Measurements from ENCODE around the gene CHRD.

CHRD gene

DNA sequence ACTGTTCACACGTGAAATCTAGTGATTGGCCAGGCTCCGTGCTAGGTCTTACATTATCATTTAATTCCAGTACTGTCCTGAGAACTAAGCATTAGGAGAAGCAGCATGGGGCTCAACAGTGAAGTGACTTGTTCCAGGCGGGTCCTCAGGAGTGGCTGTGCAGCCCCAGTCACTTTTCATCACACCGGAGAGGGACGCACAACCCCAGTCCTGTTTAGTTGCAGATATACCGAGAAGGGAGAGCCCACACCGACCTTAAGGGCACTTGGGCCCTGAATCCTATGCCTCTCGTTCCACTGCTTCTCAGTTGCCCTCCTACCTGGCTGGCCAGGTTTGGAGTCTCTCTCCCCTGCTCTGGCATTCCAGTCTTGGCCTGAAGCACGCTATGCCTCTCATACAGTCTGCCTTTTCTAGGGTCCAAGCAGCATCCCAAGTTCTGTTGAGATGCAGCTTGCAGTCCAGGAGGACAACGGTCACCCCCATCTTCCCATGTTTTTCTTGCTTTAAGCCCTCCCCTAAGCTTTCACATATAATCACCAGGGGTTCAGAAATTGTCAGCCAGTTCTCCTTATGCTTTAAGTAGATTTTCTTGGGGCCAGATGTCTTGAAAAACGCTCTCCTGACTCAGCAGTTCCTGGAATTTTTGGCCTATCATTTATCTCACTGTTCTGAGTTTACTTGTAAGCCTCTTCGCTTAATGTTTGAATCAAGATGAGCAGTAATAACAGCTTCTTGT, 32.4 kb upstream of the CHRD start:
- DNase-seq: no peak

- no peak for DNase-seq
Measured at GRCh38 chr3:184348057-184348382, 31.8 kb upstream of the CHRD start.

- DNase-seq: no peak
Measured at GRCh38 chr3:184349563-184350470, 30.0 kb upstream of the CHRD start.

GRCh38 chr3:184350618-184351017, 29.2 kb upstream of the CHRD start:
- DNase-seq: no peak

- DNase-seq: no peak
Measured at GRCh38 chr3:184351511-184352148, 28.2 kb upstream of the CHRD start.

GRCh38 chr3:184352149-184352785, 27.6 kb upstream of the CHRD start:
- DNase-seq: no peak

DNA sequence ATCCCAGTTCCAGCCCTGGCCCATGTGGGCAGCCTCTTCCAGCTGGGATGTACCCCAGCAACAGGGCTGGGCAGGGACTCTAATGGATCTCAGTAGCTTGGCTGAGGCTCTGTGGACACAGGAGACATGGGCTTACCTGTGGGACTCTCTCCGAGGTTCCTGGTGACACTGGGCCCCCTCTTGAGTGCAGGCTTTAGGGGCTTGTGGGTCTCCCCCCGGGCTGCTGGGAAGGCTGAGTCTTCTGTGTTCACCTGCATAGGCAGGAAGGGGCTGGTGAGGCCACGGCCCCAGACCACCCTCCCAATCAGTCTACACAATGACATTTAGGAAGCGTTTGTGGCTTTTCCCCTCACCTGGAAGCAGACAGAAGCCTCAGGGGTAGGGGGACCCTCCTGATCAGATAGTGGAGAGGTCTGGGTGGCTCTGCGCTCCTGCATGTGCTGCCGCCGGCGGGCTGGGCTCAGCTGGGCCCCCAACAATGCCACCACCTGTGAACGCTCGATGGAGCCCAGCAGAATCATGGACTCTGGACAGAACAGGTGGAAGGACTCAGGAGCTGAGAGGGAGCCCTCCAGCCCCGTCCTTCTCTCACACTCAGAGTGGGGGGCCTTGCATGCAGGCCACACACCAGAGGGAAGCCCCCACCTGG, 26.8 kb upstream of the CHRD start:
- no peak for DNase-seq

GRCh38 chr3:184353546-184353941, 26.3 kb upstream of the CHRD start:
- no peak for DNase-seq

DNA sequence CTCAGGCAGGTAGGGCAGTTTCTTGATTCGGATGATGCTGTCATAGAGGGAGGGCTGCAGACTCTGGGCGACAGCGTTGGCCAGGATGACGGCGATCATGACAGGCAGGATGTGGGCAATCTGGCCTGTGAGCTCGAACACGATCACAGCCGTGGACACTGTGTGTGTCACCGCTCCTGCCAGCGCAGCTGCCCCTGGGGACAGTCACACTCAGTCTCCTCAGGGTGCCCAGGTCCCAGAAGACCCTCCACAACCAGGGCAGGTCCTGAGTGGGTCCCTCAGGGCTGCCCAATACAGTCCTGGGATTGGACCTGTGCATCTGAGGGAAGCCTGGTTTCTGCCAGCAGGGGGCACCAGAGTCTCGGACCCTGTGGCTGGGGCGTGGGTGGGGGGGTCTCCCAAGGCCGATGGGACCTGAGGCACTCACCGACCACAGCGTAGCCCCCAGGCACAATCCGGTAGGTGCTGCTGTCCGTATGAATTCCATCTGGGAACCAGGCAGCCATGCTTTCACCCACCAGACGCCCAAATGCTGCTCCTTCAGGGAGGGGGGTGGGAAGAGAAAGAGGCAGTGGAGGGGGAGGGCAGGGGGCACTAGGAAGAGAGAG, 25.6 kb upstream of the CHRD start:
- no peak for DNase-seq

- DNase-seq: no peak
Measured at GRCh38 chr3:184354754-184355153, 25.1 kb upstream of the CHRD start.

DNA sequence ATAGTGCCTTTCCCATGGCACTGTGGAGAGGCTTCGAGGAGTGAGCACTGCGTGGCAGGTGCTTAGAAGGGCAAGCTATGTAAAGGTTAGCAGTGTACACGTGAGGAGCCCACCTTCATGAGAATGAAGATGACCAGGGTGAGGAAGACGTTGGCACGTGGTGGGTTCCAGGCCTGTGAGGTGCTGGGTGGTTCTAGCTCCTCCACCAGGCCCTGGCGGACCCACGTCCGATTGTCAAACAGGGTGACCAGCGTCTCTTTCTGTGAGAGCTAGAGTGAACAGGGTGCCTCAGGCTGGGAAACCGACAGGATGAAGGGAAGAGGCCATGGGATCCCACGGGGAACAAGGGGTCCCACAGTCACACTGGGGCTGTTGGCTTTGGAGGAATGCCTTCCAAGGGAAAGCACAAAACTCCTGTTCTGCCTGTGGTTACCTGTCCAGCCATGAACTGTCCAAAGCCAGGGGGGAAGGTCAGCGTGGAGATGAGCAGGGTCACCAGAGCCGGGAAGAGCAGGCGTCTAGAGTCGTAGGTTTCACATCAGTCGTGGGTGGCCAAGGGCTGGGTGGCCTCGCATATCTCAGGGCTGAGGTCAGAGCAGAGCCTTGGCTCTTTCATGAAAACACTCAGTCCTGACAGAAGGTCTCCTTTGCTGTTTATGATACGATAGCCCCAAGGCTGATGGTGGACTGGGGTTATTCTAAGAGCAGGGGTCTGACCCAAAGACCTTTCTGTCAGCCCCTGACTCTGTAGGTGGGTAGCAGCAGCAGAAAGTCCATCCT, 24.4 kb upstream of the CHRD start:
- no peak for DNase-seq

DNA sequence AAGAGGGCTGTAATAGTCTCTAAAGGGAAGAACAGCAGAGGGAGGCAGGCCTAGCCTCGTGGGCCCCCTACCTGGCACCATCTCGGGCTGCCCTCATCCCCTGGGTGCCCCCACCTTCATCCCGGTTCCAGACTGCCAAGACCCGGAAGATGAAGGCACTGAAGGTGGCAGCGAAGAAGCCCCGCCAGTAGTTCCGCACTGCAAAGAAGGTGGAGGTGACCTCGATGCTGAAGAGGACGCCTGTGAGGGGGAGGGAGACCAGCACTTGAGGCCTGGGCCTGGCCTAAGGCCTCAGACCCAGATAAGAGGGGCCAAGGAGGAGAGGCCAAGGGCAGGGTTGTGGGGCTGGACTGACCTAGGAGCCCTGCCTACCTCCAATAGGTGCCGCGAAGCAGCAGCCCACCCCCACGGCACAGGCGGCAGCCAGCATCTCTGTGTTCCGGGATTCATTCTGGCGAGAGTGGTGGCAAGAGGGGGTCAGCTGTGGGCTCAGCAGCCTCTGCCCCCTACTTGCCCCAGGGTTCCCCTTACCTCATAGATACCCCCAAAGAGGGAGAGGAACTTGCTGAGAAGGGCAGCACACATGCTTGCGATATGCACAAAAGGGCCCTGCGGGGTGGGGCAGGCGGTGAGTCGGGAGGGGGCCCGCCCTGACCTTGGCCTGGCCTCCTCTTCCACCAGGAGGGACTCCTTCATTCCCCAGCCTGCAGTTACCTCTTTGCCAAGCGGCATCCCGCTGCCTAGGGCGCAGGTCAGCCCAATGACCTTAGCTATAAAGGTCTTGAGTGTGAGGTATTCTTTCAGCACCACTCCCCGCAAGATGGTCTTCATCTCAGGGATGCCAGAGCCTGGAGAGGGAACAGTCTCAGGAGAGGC, 22.4 kb upstream of the CHRD start:
- no peak for DNase-seq

DNA sequence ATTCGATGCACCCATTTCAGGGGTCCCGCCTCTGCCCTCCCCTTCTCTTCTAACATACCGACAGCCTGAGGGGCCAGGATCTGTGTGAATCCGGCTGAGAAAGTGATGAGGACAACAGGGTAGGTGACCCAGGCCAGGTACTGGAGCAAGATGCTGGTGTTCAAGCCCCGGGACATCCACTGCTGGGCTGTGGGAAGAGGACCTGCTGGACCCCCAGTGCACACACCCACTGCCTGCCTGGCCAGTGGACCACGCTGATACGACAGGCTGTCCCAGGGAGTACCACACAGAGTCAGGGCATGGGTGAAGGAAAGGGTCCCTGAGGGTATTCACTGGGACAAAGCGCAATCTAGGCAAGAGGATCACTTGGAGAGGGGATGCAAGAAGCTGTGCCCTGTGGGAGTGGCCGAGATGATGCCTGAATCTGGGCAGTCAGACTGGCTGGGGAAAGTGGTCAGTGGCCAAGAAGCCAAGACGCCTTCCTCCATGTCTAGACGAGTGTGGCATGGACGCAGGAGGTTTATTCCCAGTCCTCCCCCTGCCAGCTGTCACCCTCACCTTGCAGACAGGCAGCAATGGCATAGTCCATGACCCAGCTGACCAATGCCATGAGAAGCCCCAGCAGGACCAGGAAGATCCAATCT, 21.6 kb upstream of the CHRD start:
- DNase-seq: no peak

- DNase-seq: no peak
Measured at GRCh38 chr3:184358921-184359350, 20.9 kb upstream of the CHRD start.

GRCh38 chr3:184359610-184360009, 20.2 kb upstream of the CHRD start:
- no peak for DNase-seq

DNA sequence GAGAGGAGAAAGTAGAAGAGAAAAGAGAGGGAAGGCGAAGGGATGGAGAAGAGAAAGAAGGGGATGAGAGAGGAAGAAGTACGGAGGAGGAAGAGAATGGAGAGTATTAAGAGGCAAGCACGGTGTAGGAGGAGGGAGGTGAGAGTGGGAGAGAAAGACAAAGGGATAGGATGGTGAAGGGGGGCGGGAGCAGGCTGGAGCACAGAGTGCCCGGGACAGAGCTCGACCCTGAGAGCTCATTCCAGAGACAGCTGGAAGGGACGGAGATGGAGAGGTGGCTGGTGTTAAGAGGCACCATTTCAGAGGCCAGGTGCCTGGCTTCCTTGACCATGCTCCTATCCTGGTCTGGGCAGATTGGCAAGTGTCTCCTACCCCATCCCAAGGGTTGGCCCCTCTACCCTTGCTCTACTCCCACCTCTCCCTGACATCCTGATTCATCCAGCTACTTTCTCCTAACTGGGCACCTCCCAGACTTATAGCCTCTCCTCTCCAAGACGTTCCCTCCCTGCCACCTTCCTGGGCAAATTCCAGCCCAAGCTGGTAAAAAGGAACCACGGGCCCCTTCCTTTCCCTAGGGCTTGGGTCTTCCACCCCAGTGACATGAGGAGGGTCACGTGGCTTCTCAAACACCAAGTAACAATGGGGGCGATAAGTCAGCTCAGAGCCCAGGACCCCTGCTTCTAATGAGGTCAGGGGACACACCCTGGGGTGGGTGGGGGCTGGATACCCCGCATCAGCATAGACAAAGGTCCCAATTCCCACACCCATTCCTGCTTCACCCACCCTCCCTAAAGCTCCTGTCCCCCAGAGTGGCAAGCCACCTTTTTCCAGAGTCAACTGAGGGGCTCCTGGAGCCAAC, 19.6 kb upstream of the CHRD start:
- no peak for DNase-seq

- no peak for DNase-seq
Measured at GRCh38 chr3:184360929-184361531, 18.8 kb upstream of the CHRD start.

DNA sequence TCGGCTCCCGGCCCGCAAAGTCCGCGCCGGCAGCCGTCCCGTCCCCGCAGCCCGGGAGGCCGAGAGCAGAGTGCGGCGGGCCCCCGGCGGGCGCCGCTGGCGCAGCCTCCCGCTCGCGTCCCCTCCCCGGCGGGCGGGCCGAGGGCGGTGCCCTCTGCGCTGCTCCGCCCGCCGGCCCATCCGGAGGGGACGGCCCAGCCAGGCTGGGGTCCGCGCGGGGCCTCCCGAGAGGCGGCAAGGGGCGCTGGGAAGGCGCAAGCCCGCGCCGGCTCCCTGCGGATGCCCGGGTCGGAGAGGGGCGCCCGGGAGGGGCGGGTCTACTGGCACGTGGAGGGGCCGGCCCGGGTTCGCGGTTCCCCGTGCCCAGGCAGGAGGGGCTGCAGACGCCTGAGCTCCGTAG, 18.3 kb upstream of the CHRD start, which contains the start of the genes CLCN2 and POLR2H:
Gene CLCN2, minus strand, starts transcription at position 74 of the 400 bp plus-strand sequence. CDS start 126 bp downstream, outside the sequence.
Gene POLR2H, plus strand, starts transcription at position 179 of the 400 bp plus-strand sequence. CDS start 1,783 bp downstream, outside the sequence.
- DNase-seq: peak; percentile 19

Data from MV-4-11 (cell line).